HepG2 (cell line): ENCODE results near the gene NTRK2. TPM values are rescaled to one million over a fixed set of nuclear protein-coding genes. Genes with fewer than 3 reads are reported as not detected.
A peak's percentile ranks its signal among the peaks of the same experiment; 100 is the strongest.

ENCODE experiments used
- ATAC-seq: fragments of 200-7000 bp; cut with Tn5 transposase; 3 replicates; pipeline ENCODE4 v1.9.1; 2020; ENCODE audit warnings: mild to moderate bottlenecking, moderate library complexity
- BruUV-seq: library from RNA; stranded (reverse); fragments of 400-500 nt; replicated peaks from 2 replicates; lab custom pipeline; 2021; lab: Mats Ljungman, UMichigan
- CTCF ChIA-PET: fragments of 300-600 bp; formaldehyde crosslinking; extraction: SDS; loops from one replicate; lab custom pipeline; 2021; ENCODE audit warnings: low total read pairs, inconsistent platforms, low intra/inter-chr PET ratio; lab: Yijun Ruan, JAX
- POLR2A ChIA-PET: fragments of 350-600 bp; sonication (Branson Sonifier 250); formaldehyde crosslinking; loops from one replicate; lab custom pipeline; 2020; ENCODE audit warnings: antibody characterized with exemption, inconsistent platforms; lab: Yijun Ruan, JAX
- DNase-seq: peaks from one replicate; pipeline ENCODE4 v3.0.0-alpha.2; 2015; ENCODE audit warnings: low spot score
- FAIRE-seq: peaks from 3 replicates; lab custom pipeline; 2011; peaks lifted over from hg19 to GRCh38; lab: Jason Lieb, UNC
- H2AFZ ChIP-seq: one replicate; pipeline ENCODE4 v1.6.1; 2011; ENCODE audit warnings: low read length, inconsistent platforms
- H3K27ac ChIP-seq: fragments of 300-600 bp; 3 replicates; pipeline ENCODE4 v1.8.0; 2011; ENCODE audit warnings: mixed run types, mild to moderate bottlenecking, mixed read lengths, low read length, inconsistent platforms; ENCODE audit not compliant: insufficient read depth; ENCODE audit errors: extremely low read length
- H3K27me3 ChIP-seq, 2 experiments: fragments of 200-600 bp in 1 of 2; 2 replicates in 1 of 2; 3 replicates in 1 of 2; pipeline versions ENCODE4 v1.6.0 to v1.8.0; 2011; ENCODE audit warnings: low read length in 2 of 2, mild to moderate bottlenecking in 2 of 2, moderate library complexity in 2 of 2, inconsistent platforms in 1 of 2; ENCODE audit not compliant: insufficient read depth in 2 of 2, control insufficient read depth in 1 of 2
- H3K36me3 ChIP-seq, 2 experiments: fragments of 200-600 bp in 1 of 2; replicated peaks in 1 of 2; 2 replicates in 1 of 2; 3 replicates in 1 of 2; pipeline versions ENCODE4 v1.5.1 to v1.8.0; 2011; ENCODE audit warnings: low read length in 2 of 2, inconsistent platforms in 1 of 2; ENCODE audit not compliant: insufficient read depth in 2 of 2, control insufficient read depth in 1 of 2
- H3K4me1 ChIP-seq: 2 replicates; pipeline ENCODE4 v1.5.1; 2012; ENCODE audit warnings: low read length, inconsistent platforms; ENCODE audit not compliant: insufficient read depth
- H3K4me2 ChIP-seq: 2 replicates; pipeline ENCODE4 v1.6.0; 2011; ENCODE audit warnings: low read depth, low read length, inconsistent platforms
- H3K4me3 ChIP-seq, 3 experiments: fragments of 200-600 bp in 1 of 3; sonication (generic), shearing (Covaris generic) in 1 of 3; replicated peaks in 1 of 3; 2 replicates each; pipeline ENCODE4 v1.5.1; 2011 to 2016; ENCODE audit warnings: low read length in 3 of 3, inconsistent platforms in 2 of 3, low read depth in 2 of 3, mild to moderate bottlenecking in 2 of 3, control low read depth in 1 of 3, mixed read lengths in 1 of 3; ENCODE audit not compliant: insufficient read depth in 1 of 3
- H3K79me2 ChIP-seq: one replicate; pipeline ENCODE4 v1.6.1; 2011; ENCODE audit warnings: low read length, inconsistent platforms; ENCODE audit not compliant: insufficient read depth
- H3K9ac ChIP-seq: 2 replicates; pipeline ENCODE4 v1.6.0; 2011; ENCODE audit warnings: mild to moderate bottlenecking, low read depth, low read length, inconsistent platforms; ENCODE audit not compliant: insufficient read depth
- H3K9me3 ChIP-seq: 2 replicates; pipeline ENCODE4 v1.5.1; 2012; ENCODE audit warnings: mild to moderate bottlenecking, low read length
- H4K20me1 ChIP-seq: 2 replicates; pipeline ENCODE4 v1.6.0; 2011; ENCODE audit warnings: inconsistent platforms, mild to moderate bottlenecking, low read length, moderate library complexity; ENCODE audit not compliant: insufficient read depth
- CBX2 ChIP-seq, 2 experiments: fragments of 200-600 bp in 1 of 2; sonication (generic); formaldehyde crosslinking in 1 of 2; IDR thresholded peaks; 2 replicates each; pipeline versions ENCODE4 v1.7.0 to v1.8.1; 2018 to 2022; ENCODE audit warnings: low read depth in 2 of 2, low read length in 1 of 2, mild to moderate bottlenecking in 1 of 2, missing genetic modification reagents in 1 of 2
- HOXA3 ChIP-seq: sonication (generic); formaldehyde crosslinking; IDR thresholded peaks from 2 replicates; pipeline ENCODE4 v1.5.0; 2020; ENCODE audit warnings: missing genetic modification reagents
- KDM2A ChIP-seq: sonication (generic); formaldehyde crosslinking; IDR thresholded peaks from 2 replicates; pipeline ENCODE4 v1.4.0; 2020; ENCODE audit warnings: low read depth, missing genetic modification reagents, borderline replicate concordance
- NCOA5 ChIP-seq: sonication (generic); formaldehyde crosslinking; IDR thresholded peaks from 2 replicates; pipeline ENCODE4 v1.4.0; 2020; ENCODE audit warnings: missing genetic modification reagents
- RAD21 ChIP-seq: fragments of 450-650 bp; formaldehyde crosslinking; IDR thresholded peaks from 2 replicates; pipeline ENCODE4 v1.5.0; 2020; ENCODE audit warnings: mild to moderate bottlenecking
- RBM22 ChIP-seq: fragments of 200-400 bp; formaldehyde crosslinking; optimal IDR thresholded peaks from 2 replicates; pipeline ENCODE3; 2017; ENCODE audit warnings: mild to moderate bottlenecking, low read length, moderate library complexity
- STAG1 ChIP-seq: sonication (generic); formaldehyde crosslinking; IDR thresholded peaks from 2 replicates; pipeline ENCODE4 v1.4.0; 2020; ENCODE audit warnings: missing genetic modification reagents
- ZNF350 ChIP-seq: sonication (generic); formaldehyde crosslinking; IDR thresholded peaks from 2 replicates; pipeline ENCODE4 v1.4.0; 2020; ENCODE audit warnings: mild to moderate bottlenecking, low read depth, missing genetic modification reagents, borderline replicate concordance
- ZNF547 ChIP-seq: sonication (generic); formaldehyde crosslinking; IDR thresholded peaks from 2 replicates; pipeline ENCODE4 v1.5.1; 2020; ENCODE audit warnings: mild to moderate bottlenecking, missing genetic modification reagents
- WGBS: methylation state at CpG from one replicate; pipeline ENCODE4 v1.1.6; 2017; ENCODE audit warnings: low lambda C conversion rate; 5-methylcytosine and 5-hydroxymethylcytosine counted together
- in situ Hi-C: cut with HindIII; loops from 2 replicates; pipeline ENCODE4 v1.10.0; 2017; ENCODE audit warnings: low pct_unique_long_range_greater_than_20kb; ENCODE audit not compliant: extremely low pct_ligation_motif_present
- intact Hi-C: fragments of 100-400 bp; cut with micrococcal nuclease; formaldehyde crosslinking; loops from one replicate; pipeline ENCODE4 v1.10.0; 2022; ENCODE audit not compliant: unreplicated experiment
- polyA plus RNA-seq, 8 experiments: library from polyadenylated mRNA; depleted of rRNA in 3 of 8; stranded (reverse) in 7 of 8; unstranded in 1 of 8; fragments of >200 nt; fragmentation: Illumina TruSeq in 4 of 8; extraction: Trizol in 4 of 8; gene quantifications; 2 replicates each; pipeline versions ENCODE4 v1.2.1 to v1.2.3, GENCODE V29; 2011 to 2016; ENCODE audit warnings: low read depth in 4 of 8, missing spikeins in 1 of 8, mixed read lengths in 1 of 8; ENCODE audit not compliant: insufficient read depth in 1 of 8
- total RNA-seq, 5 experiments: library from RNA; depleted of rRNA; stranded (reverse); fragments of >200 nt; fragmentation: Illumina TruSeq; extraction: Trizol; gene quantifications; 2 replicates each; pipeline ENCODE4 v1.2.3, GENCODE V29; 2016; ENCODE audit warnings: low read depth in 1 of 5
- TF ChIP-seq, protein P1 (sequence below): sonication (generic); formaldehyde crosslinking; IDR thresholded peaks from 2 replicates; pipeline ENCODE4 v1.5.0; 2020; ENCODE audit warnings: mild to moderate bottlenecking, missing genetic modification reagents, moderate library complexity
- TF ChIP-seq, protein P2 (sequence below): sonication (generic); formaldehyde crosslinking; conservative IDR thresholded peaks from 2 replicates; pipeline ENCODE4 v1.4.0; 2020; ENCODE audit warnings: mild to moderate bottlenecking, missing genetic modification reagents, moderate library complexity

NTRK2 gene
- total and polyA plus RNA-seq, 2 of the 13 experiments (the other 11 are each of a cell fraction or from before 2014, with no cell fraction given), result not detected

DNA sequence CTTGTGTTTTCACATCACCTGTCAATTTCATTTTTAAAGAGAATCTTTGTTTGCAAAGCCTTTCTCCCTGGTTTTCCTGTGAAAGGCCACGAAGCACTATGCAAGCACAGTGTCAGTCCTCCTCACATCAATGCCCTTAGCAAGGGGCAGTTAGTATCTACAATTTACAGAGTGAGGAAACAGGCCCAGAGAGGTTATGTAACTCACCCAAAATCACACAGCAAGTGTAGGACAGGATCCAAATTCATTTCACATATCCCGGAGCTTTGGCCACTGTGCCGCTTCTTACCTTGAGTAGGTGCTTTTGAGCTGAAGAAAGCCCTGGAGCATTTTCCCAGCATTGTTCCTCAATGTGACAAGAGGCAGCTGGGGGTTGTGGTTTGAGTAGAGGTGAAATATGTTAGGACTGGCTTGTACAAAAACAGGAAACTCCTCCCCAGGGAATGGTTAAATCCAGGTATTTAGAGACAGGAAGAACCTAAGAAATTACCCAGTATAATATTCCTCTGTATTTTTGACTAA, 283.8 kb downstream of the NTRK2 start:
- WGBS, result 69% methylated on average over 3 of the region's 3 CpGs

DNA sequence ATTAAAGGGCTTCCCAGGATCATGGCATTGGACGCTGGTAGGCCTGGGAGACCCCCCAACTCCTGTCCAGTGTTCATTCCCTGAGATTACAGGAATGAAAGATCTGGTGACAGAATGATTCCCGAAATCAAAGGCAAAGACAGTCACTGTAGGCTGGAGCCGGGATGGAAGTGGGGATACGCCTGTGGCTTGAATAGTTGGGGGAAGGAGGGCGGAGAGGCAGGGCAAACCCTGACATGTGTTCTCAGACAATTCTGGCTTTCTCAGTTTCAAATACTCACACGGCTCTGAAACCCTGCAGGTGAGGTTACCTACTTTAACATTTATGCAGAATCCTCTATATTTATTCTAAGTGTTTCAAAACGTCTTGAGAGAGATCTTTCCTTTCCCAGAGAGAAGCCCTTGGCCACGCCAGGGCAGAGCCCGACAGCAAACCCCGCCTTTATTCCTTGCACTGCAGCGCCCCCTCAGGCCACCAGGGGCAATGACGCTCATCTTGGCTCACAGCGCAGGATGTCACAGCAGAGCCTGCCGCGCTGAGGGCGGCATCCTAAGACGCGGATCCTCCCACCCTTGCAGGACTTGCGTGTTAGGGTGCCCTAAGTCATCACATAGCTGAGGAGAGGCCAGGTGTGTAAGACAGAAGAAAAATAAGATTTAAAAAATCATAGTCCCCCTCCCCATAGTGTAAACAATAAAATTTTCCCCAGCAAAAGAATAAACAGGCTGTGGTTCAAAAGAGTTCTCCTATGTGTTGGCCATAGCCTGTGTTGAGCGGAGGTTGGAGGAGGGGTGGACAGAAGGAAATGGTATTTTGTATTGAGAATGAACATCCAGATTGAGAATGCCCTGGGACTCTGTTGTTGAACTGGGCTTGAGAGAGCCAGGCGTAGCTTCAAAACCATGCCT, 284.5 kb downstream of the NTRK2 start:
- no peaks in the 10 kb centered on the region for H3K27me3 ChIP-seq
- ChIA-PET CTCF (no interaction called here), POLR2A (no interaction called here)
- no TSS peak for BruUV-seq
- no peak overlapping the region for H3K9ac ChIP-seq
- H3K4me1 ChIP-seq, result no peaks in the 10 kb centered on the region
- intact Hi-C loops (no loop called here), in situ Hi-C loops (loop anchor here (25.0 kb wide), 1 partner anchor 567 kb away; no protein-coding TSS in a partner anchor)
- WGBS, result 37% methylated on average over 20 of the region's 21 CpGs
- H3K4me3 ChIP-seq, result no peak overlapping the region
- H3K9me3 ChIP-seq, result no peaks in the 10 kb centered on the region
- H3K4me2 ChIP-seq, result no peak overlapping the region
- no peaks in the 10 kb centered on the region for H3K79me2 ChIP-seq
- peak; percentile 17 for DNase-seq
- peak; percentile 97 for ATAC-seq
- H2AFZ ChIP-seq, result no peak overlapping the region
- H3K36me3 ChIP-seq, result no peaks in the 10 kb centered on the region
- no peak for FAIRE-seq
- no peak overlapping the region for H3K27ac ChIP-seq
- H4K20me1 ChIP-seq, result no peaks in the 10 kb centered on the region; the same call in 1 of the 2 replicates
- TF ChIP-seq, protein P1, sequence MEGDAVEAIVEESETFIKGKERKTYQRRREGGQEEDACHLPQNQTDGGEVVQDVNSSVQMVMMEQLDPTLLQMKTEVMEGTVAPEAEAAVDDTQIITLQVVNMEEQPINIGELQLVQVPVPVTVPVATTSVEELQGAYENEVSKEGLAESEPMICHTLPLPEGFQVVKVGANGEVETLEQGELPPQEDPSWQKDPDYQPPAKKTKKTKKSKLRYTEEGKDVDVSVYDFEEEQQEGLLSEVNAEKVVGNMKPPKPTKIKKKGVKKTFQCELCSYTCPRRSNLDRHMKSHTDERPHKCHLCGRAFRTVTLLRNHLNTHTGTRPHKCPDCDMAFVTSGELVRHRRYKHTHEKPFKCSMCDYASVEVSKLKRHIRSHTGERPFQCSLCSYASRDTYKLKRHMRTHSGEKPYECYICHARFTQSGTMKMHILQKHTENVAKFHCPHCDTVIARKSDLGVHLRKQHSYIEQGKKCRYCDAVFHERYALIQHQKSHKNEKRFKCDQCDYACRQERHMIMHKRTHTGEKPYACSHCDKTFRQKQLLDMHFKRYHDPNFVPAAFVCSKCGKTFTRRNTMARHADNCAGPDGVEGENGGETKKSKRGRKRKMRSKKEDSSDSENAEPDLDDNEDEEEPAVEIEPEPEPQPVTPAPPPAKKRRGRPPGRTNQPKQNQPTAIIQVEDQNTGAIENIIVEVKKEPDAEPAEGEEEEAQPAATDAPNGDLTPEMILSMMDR, result peak; percentile 74
- TF ChIP-seq HOXA3 (CRISPR knock-in tag), result 0 out of 2 replicates have a peak, but pooled peaks have one; percentile 33
- TF ChIP-seq STAG1 (CRISPR knock-in tag), result peak; percentile 70
- no peak for TF ChIP-seq ZNF547 (CRISPR knock-in tag)
- TF ChIP-seq RAD21 (CRISPR knock-in tag), result peak; percentile 31; the same call in 1 of the 2 replicates
- no peak for TF ChIP-seq ZNF350 (CRISPR knock-in tag)
- TF ChIP-seq, protein P2, sequence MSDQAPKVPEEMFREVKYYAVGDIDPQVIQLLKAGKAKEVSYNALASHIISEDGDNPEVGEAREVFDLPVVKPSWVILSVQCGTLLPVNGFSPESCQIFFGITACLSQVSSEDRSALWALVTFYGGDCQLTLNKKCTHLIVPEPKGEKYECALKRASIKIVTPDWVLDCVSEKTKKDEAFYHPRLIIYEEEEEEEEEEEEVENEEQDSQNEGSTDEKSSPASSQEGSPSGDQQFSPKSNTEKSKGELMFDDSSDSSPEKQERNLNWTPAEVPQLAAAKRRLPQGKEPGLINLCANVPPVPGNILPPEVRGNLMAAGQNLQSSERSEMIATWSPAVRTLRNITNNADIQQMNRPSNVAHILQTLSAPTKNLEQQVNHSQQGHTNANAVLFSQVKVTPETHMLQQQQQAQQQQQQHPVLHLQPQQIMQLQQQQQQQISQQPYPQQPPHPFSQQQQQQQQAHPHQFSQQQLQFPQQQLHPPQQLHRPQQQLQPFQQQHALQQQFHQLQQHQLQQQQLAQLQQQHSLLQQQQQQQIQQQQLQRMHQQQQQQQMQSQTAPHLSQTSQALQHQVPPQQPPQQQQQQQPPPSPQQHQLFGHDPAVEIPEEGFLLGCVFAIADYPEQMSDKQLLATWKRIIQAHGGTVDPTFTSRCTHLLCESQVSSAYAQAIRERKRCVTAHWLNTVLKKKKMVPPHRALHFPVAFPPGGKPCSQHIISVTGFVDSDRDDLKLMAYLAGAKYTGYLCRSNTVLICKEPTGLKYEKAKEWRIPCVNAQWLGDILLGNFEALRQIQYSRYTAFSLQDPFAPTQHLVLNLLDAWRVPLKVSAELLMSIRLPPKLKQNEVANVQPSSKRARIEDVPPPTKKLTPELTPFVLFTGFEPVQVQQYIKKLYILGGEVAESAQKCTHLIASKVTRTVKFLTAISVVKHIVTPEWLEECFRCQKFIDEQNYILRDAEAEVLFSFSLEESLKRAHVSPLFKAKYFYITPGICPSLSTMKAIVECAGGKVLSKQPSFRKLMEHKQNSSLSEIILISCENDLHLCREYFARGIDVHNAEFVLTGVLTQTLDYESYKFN (CRISPR knock-in tag), result no peak
- TF ChIP-seq NCOA5 (CRISPR knock-in tag), result no peak
- TF ChIP-seq CBX2 (IDR thresholded peaks at IDR 0.05; ENCODE audit: low read depth, low read length), result no peak
- no peak for TF ChIP-seq CBX2 (CRISPR knock-in tag; IDR thresholded peaks at IDR 0.05; ENCODE audit: low read depth)
- TF ChIP-seq KDM2A (CRISPR knock-in tag), result peak; percentile 40; the same call in 1 of the 2 replicates

More for the DNA sequence above, 283.8 kb downstream of the NTRK2 start:
- Histone ChIP-seq H3K79me2 (no peaks in the 10 kb centered on the region), H3K4me1 (no peaks in the 10 kb centered on the region), H3K4me2 (no peak overlapping the region), H3K9ac (no peak overlapping the region), H3K9me3 (no peaks in the 10 kb centered on the region), H3K4me3 (no peak overlapping the region), H2AFZ (no peak overlapping the region)
- ChIA-PET POLR2A (no interaction called here), CTCF (no interaction called here)
- in situ Hi-C loops (loop anchor here (25.0 kb wide), 1 partner anchor 566 kb away; no protein-coding TSS in a partner anchor), intact Hi-C loops (no loop called here)
- TF ChIP-seq RBM22, result no peak
- TF ChIP-seq, all 625 proteins: peak for 0
- Histone ChIP-seq H4K20me1 (no peaks in the 10 kb centered on the region; the same call in 1 of the 2 replicates), H3K27ac (no peak overlapping the region), H3K36me3 (no peaks in the 10 kb centered on the region), H3K27me3 (no peaks in the 10 kb centered on the region)
- DNase-seq, result no peak
- no TSS peak for BruUV-seq
- no peak for FAIRE-seq
- no peak for ATAC-seq
